HepG2 (cell line): ENCODE results near the gene SAPCD2. TPM values are rescaled to one million over a fixed set of nuclear protein-coding genes. Genes with fewer than 3 reads are reported as not detected.

Source experiments
- ATF2 ChIP-seq: sonication (generic); formaldehyde crosslinking; IDR thresholded peaks from 2 replicates; pipeline ENCODE4 v1.4.0; 2020; ENCODE audit warnings: missing genetic modification reagents
- ATF4 ChIP-seq, 2 experiments: fragments of 450-650 bp in 1 of 2; sonication (generic) in 1 of 2; formaldehyde crosslinking; IDR thresholded peaks; 2 replicates each; pipeline versions ENCODE4 v1.5.0 to v1.8.0; 2020 to 2022; ENCODE audit warnings: mild to moderate bottlenecking in 1 of 2, missing genetic modification reagents in 1 of 2
- HIVEP1 ChIP-seq: sonication (generic); formaldehyde crosslinking; IDR thresholded peaks from 2 replicates; pipeline ENCODE4 v1.4.0; 2020; ENCODE audit warnings: mild to moderate bottlenecking, missing genetic modification reagents
- HOXA3 ChIP-seq: sonication (generic); formaldehyde crosslinking; IDR thresholded peaks from 2 replicates; pipeline ENCODE4 v1.5.0; 2020; ENCODE audit warnings: missing genetic modification reagents
- NCOA2 ChIP-seq: sonication (generic); formaldehyde crosslinking; IDR thresholded peaks from 2 replicates; pipeline ENCODE4 v1.8.0; 2022; ENCODE audit warnings: inconsistent platforms
- NFAT5 ChIP-seq: sonication (generic); formaldehyde crosslinking; IDR thresholded peaks from 2 replicates; pipeline ENCODE4 v1.4.0; 2020; ENCODE audit warnings: missing genetic modification reagents
- ZFP90 ChIP-seq: sonication (generic); formaldehyde crosslinking; IDR thresholded peaks from 2 replicates; pipeline ENCODE4 v1.8.0; 2022; ENCODE audit warnings: missing genetic modification reagents, mild to moderate bottlenecking, inconsistent platforms, borderline replicate concordance
- ZNF136 ChIP-seq: sonication (generic); formaldehyde crosslinking; IDR thresholded peaks from 2 replicates; pipeline ENCODE4 v1.8.1; 2022; ENCODE audit warnings: low read depth, mild to moderate bottlenecking, moderate library complexity, missing genetic modification reagents
- ZNF331 ChIP-seq: sonication (generic); formaldehyde crosslinking; IDR thresholded peaks from 2 replicates; pipeline ENCODE4 v1.4.0; 2020; ENCODE audit warnings: missing genetic modification reagents
- ZNF570 ChIP-seq: sonication (generic); formaldehyde crosslinking; IDR thresholded peaks from 2 replicates; pipeline ENCODE4 v1.4.0; 2020; ENCODE audit warnings: mild to moderate bottlenecking, missing genetic modification reagents, borderline replicate concordance
- ZNF574 ChIP-seq: sonication (generic); formaldehyde crosslinking; IDR thresholded peaks from 2 replicates; pipeline ENCODE4 v1.4.0; 2020; ENCODE audit warnings: missing genetic modification reagents
- ZNF710 ChIP-seq: sonication (generic); formaldehyde crosslinking; IDR thresholded peaks from 2 replicates; pipeline ENCODE4 v1.5.0; 2020; ENCODE audit warnings: mild to moderate bottlenecking, missing genetic modification reagents, borderline replicate concordance
- ZNF761 ChIP-seq: sonication (generic); formaldehyde crosslinking; conservative IDR thresholded peaks from 2 replicates; pipeline ENCODE4 v1.4.0; 2020; ENCODE audit warnings: mild to moderate bottlenecking, missing genetic modification reagents
- ZNF776 ChIP-seq: sonication (generic); formaldehyde crosslinking; IDR thresholded peaks from 2 replicates; pipeline ENCODE4 v1.4.0; 2020; ENCODE audit warnings: mild to moderate bottlenecking, missing genetic modification reagents
- ZNF777 ChIP-seq: sonication (generic); formaldehyde crosslinking; IDR thresholded peaks from 2 replicates; pipeline ENCODE4 v1.4.0; 2020; ENCODE audit warnings: missing genetic modification reagents
- polyA plus RNA-seq, 8 experiments: library from polyadenylated mRNA; depleted of rRNA in 3 of 8; stranded (reverse) in 7 of 8; unstranded in 1 of 8; fragments of >200 nt; fragmentation: Illumina TruSeq in 4 of 8; extraction: Trizol in 4 of 8; gene quantifications; 2 replicates each; pipeline versions ENCODE4 v1.2.1 to v1.2.3, GENCODE V29; 2011 to 2016; ENCODE audit warnings: low read depth in 4 of 8, missing spikeins in 1 of 8, mixed read lengths in 1 of 8; ENCODE audit not compliant: insufficient read depth in 1 of 8
- total RNA-seq, 5 experiments: library from RNA; depleted of rRNA; stranded (reverse); fragments of >200 nt; fragmentation: Illumina TruSeq; extraction: Trizol; gene quantifications; 2 replicates each; pipeline ENCODE4 v1.2.3, GENCODE V29; 2016; ENCODE audit warnings: low read depth in 1 of 5

Gene SAPCD2
- total and polyA plus RNA-seq, 2 of the 13 experiments (the other 11 are each of a cell fraction or from before 2014, with no cell fraction given) = 21.9 to 42.8 TPM

- TF ChIP-seq NFAT5 (CRISPR knock-in tag) (0 out of 2 replicates have a peak, but pooled peaks have one; percentile 21), ZNF574 (CRISPR knock-in tag) (peak; percentile 9; the same call in 1 of the 2 replicates), ZNF570 (CRISPR knock-in tag) (no peak), HOXA3 (peak; percentile 27; the same call in 1 of the 2 replicates), ZFP90 (CRISPR knock-in tag) (peak; percentile 18; the same call in 1 of the 2 replicates), ZNF136 (CRISPR knock-in tag) (no peak), ZNF761 (CRISPR knock-in tag) (no peak), NCOA2 (CRISPR knock-in tag) (0 out of 2 replicates have a peak, but pooled peaks have one; percentile 21), ATF4 (CRISPR knock-in tag; IDR thresholded peaks at IDR 0.05) (no peak), HIVEP1 (CRISPR knock-in tag) (0 out of 2 replicates have a peak, but pooled peaks have one; percentile 29), ZNF331 (CRISPR knock-in tag) (peak; percentile 35; the same call in 1 of the 2 replicates), ATF2 (CRISPR knock-in tag) (0 out of 2 replicates have a peak, but pooled peaks have one; percentile 11), ZNF776 (no peak; the same call in 1 of the 2 replicates), ZNF710 (CRISPR knock-in tag) (no peak), ZNF777 (peak; percentile 39; the same call in 1 of the 2 replicates)
Measured at GRCh38 chr9:137054932-137055384, 15.4 kb downstream of the SAPCD2 start (continued).
